ENCODE data around the gene CLDN18. TPM values are rescaled to one million over a fixed set of nuclear protein-coding genes. Genes with fewer than 3 reads are reported as not detected.

Gene CLDN18
- polyA plus RNA-seq, 2 donors = 0.05 to 0.61 TPM

Other genes starting within 250 kb of the CLDN18 start
- under 1 TPM in 1 of 2 donors, not detected in 1; 0.10 TPM for gene SOX14, start 245.8 kb upstream of the CLDN18 start, polyA plus RNA-seq
- 1 to 10 TPM; 2.3 to 3.9 TPM for gene DZIP1L, start 105.4 kb downstream of the CLDN18 start, polyA plus RNA-seq
- gene A4GNT, start 122.2 kb downstream of the CLDN18 start, polyA plus RNA-seq = not detected
- gene DBR1, start 164.8 kb downstream of the CLDN18 start, polyA plus RNA-seq = 1 to 10 TPM; 3.6 to 6.3 TPM
- 10 to 100 TPM; 10.5 to 14.5 TPM for gene ARMC8, start 177.1 kb downstream of the CLDN18 start, polyA plus RNA-seq